HepG2 (cell line): ENCODE measurements around the gene PMM2.

Experiments used
- EZH2 ChIP-seq: conservative IDR thresholded peaks from 2 replicates; pipeline ENCODE4 v1.6.1; 2012; ENCODE audit warnings: mild to moderate bottlenecking, low read depth, low read length, moderate library complexity
- SOX5 ChIP-seq: IDR thresholded peaks from 2 replicates; pipeline ENCODE4 v1.6.1; 2016; ENCODE audit warnings: borderline replicate concordance
- TF ChIP-seq, protein P1 (sequence below): sonication (generic); formaldehyde crosslinking; IDR thresholded peaks from 2 replicates; pipeline ENCODE4 v1.4.0; 2020; ENCODE audit warnings: missing genetic modification reagents
- TF ChIP-seq, protein P2 (sequence below): sonication (generic); formaldehyde crosslinking; IDR thresholded peaks from 2 replicates; pipeline ENCODE4 v1.5.0; 2020; ENCODE audit warnings: mild to moderate bottlenecking, missing genetic modification reagents, moderate library complexity
- TF ChIP-seq, protein P3 (sequence below): sonication (generic); formaldehyde crosslinking; IDR thresholded peaks from 2 replicates; pipeline ENCODE4 v1.4.0; 2020; ENCODE audit warnings: low read depth, missing genetic modification reagents
- TF ChIP-seq, protein P4 (sequence below), 2 experiments: IDR thresholded peaks; 2 replicates each; pipeline ENCODE4 v1.6.1; 2011 to 2012; ENCODE audit warnings: low read length in 2 of 2, borderline replicate concordance in 1 of 2, low read depth in 1 of 2, mild to moderate bottlenecking in 1 of 2, moderate library complexity in 1 of 2

DNA sequence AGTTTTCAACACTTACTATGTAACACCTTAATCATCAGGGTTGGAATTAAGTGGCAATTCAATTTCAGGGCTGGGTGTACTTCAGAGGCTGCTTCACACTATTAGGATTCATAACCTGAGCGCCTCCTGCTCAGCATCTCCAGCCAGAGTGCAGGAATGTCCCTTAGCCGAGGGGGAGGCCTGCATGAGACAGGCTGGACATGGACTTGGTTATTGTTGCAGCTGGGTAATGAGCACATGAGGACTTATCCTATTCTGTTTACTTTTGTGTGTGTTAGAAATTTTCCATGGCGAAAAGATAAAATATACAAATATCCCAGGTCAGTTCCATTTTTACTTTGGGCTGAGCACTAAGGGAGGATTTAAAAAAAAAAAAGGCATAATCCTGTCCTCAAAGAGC lies 10.4 kb downstream of the PMM2 start:
- TF ChIP-seq, protein P1, sequence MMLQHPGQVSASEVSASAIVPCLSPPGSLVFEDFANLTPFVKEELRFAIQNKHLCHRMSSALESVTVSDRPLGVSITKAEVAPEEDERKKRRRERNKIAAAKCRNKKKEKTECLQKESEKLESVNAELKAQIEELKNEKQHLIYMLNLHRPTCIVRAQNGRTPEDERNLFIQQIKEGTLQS (CRISPR knock-in tag): no peak
- TF ChIP-seq SOX5 (CRISPR knock-in tag) (no peak), EZH2 (no peak)
- TF ChIP-seq, protein P2, sequence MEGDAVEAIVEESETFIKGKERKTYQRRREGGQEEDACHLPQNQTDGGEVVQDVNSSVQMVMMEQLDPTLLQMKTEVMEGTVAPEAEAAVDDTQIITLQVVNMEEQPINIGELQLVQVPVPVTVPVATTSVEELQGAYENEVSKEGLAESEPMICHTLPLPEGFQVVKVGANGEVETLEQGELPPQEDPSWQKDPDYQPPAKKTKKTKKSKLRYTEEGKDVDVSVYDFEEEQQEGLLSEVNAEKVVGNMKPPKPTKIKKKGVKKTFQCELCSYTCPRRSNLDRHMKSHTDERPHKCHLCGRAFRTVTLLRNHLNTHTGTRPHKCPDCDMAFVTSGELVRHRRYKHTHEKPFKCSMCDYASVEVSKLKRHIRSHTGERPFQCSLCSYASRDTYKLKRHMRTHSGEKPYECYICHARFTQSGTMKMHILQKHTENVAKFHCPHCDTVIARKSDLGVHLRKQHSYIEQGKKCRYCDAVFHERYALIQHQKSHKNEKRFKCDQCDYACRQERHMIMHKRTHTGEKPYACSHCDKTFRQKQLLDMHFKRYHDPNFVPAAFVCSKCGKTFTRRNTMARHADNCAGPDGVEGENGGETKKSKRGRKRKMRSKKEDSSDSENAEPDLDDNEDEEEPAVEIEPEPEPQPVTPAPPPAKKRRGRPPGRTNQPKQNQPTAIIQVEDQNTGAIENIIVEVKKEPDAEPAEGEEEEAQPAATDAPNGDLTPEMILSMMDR (CRISPR knock-in tag): no peak
- TF ChIP-seq, protein P3, sequence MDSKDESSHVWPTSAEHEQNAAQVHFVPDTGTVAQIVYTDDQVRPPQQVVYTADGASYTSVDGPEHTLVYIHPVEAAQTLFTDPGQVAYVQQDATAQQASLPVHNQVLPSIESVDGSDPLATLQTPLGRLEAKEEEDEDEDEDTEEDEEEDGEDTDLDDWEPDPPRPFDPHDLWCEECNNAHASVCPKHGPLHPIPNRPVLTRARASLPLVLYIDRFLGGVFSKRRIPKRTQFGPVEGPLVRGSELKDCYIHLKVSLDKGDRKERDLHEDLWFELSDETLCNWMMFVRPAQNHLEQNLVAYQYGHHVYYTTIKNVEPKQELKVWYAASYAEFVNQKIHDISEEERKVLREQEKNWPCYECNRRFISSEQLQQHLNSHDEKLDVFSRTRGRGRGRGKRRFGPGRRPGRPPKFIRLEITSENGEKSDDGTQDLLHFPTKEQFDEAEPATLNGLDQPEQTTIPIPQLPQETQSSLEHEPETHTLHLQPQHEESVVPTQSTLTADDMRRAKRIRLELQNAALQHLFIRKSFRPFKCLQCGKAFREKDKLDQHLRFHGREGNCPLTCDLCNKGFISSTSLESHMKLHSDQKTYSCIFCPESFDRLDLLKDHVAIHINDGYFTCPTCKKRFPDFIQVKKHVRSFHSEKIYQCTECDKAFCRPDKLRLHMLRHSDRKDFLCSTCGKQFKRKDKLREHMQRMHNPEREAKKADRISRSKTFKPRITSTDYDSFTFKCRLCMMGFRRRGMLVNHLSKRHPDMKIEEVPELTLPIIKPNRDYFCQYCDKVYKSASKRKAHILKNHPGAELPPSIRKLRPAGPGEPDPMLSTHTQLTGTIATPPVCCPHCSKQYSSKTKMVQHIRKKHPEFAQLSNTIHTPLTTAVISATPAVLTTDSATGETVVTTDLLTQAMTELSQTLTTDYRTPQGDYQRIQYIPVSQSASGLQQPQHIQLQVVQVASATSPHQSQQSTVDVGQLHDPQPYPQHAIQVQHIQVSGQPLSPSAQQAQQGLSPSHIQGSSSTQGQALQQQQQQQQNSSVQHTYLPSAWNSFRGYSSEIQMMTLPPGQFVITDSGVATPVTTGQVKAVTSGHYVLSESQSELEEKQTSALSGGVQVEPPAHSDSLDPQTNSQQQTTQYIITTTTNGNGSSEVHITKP (CRISPR knock-in tag): no peak
- TF ChIP-seq, protein P4, sequence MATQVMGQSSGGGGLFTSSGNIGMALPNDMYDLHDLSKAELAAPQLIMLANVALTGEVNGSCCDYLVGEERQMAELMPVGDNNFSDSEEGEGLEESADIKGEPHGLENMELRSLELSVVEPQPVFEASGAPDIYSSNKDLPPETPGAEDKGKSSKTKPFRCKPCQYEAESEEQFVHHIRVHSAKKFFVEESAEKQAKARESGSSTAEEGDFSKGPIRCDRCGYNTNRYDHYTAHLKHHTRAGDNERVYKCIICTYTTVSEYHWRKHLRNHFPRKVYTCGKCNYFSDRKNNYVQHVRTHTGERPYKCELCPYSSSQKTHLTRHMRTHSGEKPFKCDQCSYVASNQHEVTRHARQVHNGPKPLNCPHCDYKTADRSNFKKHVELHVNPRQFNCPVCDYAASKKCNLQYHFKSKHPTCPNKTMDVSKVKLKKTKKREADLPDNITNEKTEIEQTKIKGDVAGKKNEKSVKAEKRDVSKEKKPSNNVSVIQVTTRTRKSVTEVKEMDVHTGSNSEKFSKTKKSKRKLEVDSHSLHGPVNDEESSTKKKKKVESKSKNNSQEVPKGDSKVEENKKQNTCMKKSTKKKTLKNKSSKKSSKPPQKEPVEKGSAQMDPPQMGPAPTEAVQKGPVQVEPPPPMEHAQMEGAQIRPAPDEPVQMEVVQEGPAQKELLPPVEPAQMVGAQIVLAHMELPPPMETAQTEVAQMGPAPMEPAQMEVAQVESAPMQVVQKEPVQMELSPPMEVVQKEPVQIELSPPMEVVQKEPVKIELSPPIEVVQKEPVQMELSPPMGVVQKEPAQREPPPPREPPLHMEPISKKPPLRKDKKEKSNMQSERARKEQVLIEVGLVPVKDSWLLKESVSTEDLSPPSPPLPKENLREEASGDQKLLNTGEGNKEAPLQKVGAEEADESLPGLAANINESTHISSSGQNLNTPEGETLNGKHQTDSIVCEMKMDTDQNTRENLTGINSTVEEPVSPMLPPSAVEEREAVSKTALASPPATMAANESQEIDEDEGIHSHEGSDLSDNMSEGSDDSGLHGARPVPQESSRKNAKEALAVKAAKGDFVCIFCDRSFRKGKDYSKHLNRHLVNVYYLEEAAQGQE (IDR thresholded peaks at IDR 0.05; ENCODE audit: borderline replicate concordance in 1 of 2, low read depth in 1 of 2, low read length in 2 of 2): no peak
